ENCODE measurements around the gene NCBP1. TPM values are rescaled to one million over a fixed set of nuclear protein-coding genes. Genes with fewer than 3 reads are reported as not detected.
A peak's percentile ranks its signal among the peaks of the same experiment; 100 is the strongest.
"Not testable (repeated sequence)": the region's sequence is repeated elsewhere in the genome, so short reads cannot be mapped to it uniquely, and the experiment has no call there.

NCBP1 gene, protein sequence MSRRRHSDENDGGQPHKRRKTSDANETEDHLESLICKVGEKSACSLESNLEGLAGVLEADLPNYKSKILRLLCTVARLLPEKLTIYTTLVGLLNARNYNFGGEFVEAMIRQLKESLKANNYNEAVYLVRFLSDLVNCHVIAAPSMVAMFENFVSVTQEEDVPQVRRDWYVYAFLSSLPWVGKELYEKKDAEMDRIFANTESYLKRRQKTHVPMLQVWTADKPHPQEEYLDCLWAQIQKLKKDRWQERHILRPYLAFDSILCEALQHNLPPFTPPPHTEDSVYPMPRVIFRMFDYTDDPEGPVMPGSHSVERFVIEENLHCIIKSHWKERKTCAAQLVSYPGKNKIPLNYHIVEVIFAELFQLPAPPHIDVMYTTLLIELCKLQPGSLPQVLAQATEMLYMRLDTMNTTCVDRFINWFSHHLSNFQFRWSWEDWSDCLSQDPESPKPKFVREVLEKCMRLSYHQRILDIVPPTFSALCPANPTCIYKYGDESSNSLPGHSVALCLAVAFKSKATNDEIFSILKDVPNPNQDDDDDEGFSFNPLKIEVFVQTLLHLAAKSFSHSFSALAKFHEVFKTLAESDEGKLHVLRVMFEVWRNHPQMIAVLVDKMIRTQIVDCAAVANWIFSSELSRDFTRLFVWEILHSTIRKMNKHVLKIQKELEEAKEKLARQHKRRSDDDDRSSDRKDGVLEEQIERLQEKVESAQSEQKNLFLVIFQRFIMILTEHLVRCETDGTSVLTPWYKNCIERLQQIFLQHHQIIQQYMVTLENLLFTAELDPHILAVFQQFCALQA
- 10 to 100 TPM; 41.2 to 45.3 (median 44.3) TPM for polyA plus RNA-seq (ENCODE audit: insufficient read length in 4 of 4)

DNA sequence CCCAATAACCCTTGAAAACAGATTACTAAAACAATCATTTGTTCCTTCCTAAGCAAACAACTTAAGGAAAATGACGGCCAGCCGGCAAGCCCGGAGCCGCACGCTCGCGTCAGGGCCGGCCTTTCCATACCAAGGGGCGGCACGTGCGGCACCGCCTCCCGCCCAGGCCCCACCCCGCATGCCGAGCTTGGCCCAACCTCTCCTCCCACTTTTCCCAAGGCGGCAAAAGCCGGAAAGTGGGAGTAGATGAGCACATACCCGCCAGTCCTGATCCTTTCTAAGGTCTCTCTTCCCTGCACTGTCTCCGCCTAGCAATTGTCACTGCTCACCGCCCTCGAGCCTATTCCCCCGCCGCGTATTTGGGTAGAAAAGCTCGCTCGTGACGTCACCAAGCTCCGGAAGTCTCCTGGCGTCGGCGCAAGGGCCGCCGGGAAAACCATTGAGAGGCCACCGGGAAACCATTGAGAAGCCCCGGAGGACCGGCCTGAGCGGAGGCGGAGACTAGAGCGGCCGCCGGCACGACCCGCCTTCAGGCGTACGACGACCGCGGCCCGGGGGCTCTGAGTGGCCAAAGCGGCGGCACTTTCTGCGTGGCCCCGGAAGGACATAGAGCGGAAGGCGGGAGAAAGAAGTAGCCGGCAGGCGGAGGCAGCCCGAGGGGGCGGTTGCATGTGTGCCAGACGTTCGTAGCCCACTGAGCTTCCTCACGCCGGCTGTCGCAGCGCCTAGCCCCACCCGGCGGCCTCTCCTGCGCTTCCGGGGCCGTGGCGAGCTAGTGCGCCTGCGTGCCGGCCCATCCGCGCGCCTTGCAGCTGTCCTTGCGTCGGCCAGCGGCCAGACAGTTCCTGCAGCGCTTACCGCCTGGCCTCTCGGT is at the start of gene NCBP1, which contains the start of gene TSTD2:
TSS of gene NCBP1 (plus strand) at position 837 of the 874 bp plus-strand sequence. CDS start 61 bp downstream, outside the sequence.
TSS of gene TSTD2 (minus strand) at position 384 of the 874 bp plus-strand sequence. CDS start 5,806 bp downstream, outside the sequence.
- DNase-seq (ENCODE audit: low read depth in 4 of 4, low spot score in 3 of 4), result peak; percentile 96 to 97 (median 96)

DNA sequence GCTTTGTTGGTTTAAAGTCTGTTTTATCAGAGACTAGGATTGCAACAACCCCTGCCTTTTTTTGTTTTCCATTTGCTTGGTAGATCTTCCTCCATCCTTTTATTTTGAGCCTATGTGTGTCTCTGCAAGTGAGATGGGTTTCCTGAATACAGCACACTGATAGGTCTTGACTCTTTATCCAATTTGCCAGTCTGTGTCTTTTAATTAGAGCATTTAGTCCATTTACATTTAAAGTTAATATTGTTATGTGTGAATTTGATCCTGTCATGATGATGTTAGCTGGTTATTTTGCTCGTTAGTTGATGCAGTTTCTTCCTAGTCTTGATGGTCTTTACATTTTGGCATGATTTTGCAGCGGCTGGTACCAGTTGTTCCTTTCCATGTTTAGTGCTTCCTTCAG is 48.8 kb upstream of the NCBP1 start:
- DNase-seq (ENCODE audit: low read depth in 4 of 4, low spot score in 3 of 4), result not testable (repeated sequence)

DNA sequence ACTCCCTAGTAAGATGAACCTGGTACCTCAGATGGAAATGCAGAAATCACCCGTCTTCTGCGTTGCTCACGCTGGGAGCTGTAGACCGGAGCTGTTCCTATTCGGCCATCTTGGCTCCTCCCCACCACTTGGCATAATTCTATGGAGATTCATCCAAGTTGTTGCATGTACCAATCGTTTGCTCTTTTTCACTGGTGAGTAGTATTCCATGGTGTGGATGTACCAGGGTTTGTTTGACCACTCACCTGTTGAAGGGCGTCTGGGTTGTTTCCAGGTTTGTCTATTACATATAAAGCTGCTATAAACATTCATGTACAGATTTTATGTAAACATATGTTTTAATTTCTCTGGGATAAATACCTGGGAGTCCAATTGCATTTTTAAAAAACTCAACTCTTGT is 46.7 kb upstream of the NCBP1 start:
- not testable (repeated sequence) for DNase-seq (ENCODE audit: low read depth in 4 of 4, low spot score in 3 of 4)

DNA sequence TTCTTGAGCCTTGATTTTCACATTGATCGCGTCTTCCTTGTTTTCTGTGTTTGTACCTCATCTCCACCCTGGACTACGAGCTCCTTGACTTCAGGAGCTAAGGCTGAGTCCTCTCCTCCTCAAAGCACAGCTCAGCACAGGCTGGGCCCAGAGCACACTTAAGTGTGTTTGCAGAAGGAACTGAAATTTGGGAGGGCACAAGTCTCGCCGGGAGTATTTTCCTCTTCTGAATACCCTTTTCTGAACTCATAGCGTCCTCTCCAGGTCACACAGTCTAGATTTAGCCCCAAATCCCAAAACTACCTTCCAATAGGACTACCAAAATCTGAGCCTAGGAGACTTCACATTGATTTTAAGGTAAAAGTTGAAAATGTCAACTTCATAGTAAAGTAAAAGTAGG is 42.1 kb upstream of the NCBP1 start:
- DNase-seq (ENCODE audit: low read depth in 4 of 4, low spot score in 3 of 4), result no peak

DNA sequence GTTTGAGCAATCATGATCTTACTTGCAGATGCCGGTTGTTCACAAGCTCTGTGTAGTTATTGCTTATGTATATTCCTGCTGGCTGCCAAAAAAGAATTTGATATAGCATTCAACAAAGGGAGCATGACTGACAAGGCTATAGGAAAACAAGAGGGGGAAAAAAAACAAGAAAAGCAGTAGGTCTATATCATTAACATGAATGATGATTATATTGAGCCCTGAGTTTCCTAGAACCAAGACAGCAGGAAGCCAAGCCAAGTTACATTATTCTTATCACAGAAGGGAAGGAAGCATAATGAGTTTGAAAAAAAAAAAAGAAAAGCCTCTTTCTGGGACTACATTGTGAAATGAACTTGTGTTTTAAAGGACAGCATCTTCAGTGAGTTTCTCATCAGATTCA is 41.5 kb upstream of the NCBP1 start:
- DNase-seq (ENCODE audit: low read depth in 4 of 4, low spot score in 3 of 4), result no peak

DNA sequence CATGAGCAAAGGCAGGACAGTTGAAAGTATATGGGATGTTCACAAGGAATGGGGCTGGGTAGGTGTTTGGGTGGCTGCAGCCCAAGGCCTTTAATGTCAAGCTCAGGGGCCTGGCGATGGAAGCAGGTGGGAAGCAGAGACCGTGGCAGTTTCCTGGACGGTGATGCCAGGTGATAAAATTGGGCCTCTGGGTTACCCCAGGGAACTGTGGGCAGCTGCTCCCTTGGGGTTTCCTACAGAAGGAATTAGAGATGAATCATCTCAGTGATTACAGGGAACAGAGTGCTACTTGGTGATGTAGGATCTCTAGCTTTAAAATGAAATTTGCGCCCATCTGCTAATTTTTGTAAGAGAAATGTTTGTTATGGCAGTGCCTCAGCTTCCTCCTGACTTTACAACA is 39.7 kb upstream of the NCBP1 start:
- no peak for DNase-seq (ENCODE audit: low read depth in 4 of 4, low spot score in 3 of 4)

DNA sequence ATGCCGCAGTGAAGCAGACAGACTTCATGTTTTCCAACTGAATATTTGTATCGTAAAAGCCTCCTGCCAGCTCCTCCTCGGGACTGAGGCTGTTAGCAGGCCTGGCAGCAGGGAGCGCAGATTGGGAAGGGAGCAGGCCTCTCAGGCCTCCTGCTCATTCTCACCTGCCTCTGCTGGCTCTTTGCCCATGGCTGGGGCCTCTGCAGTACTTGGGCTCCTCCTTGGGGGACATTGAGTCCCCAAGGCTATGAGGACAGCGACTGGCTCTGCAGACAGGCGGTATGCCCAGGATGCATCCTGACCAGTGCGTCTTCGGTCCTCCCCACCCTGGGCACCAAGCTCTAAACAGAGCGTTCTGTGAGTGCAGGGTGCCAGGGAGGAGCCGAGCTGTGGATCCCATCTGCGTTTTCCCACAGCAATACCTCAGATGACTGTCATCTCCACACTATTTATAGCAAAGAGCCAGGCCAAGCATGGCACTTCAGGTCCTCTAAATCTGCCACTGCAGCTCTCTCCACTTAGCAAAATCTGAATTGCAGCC is 39.2 kb upstream of the NCBP1 start:
- DNase-seq (ENCODE audit: low read depth in 4 of 4, low spot score in 3 of 4), result no peak

DNA sequence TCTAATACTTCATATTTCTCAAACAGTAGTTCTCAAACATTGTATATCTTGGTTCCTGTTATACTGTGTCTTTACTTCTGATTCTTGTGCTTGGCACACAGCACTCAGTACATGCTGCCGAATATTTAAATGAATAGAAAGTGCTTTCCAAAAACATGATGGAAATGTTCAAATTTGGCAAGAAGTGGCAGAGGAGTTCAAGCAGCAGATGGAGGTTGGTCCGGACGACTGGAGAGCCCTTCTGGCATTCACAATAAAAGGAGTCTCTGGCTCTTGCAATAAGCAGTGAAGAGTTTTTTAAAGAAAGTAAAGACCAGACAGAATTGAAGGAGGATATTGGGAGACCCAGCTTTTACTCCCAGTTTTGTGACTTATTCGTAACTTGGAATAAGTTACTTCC is 36.7 kb upstream of the NCBP1 start:
- DNase-seq (ENCODE audit: low read depth in 4 of 4, low spot score in 3 of 4), result no peak

DNA sequence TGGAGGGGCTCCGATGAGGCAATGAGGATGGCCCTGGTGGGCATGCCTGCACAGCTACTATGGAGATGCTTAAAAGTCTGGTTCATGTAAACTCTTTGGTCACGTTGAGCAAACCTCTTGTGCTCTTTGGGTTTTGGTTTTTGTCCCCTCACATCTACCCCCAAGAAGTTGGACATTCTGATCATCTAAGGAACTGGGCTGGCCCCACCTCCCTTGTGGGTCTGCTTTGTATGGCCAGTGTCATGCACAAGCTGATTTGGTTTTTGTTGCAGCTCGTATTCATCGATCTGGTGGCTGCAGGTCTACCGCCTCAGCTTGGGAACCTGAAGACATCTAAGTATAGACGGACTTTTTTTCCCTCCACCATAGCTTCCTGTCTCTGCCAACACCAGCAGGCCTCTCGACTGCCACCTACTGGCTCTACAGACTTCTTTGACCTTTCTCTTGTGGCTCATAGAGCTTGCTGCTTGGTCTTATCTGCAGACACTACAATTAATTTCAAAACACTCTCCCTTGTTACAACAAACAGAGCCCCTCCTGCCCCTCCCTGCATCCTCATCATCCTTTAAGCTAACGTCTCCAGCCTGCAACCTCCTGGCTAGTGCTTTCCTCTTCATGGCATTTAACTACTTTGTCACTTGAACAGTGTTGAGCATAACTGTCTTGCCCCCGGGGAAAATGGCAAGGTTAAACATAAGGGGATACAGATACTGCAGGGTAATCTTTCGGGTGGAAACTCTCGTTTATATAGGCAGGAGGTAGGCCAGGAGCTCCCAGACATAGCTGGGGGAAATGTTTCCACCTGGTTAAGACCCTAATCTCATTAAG is 34.9 kb upstream of the NCBP1 start:
- DNase-seq (ENCODE audit: low read depth in 4 of 4, low spot score in 3 of 4), result peak; percentile 56 to 70 (median 60)

DNA sequence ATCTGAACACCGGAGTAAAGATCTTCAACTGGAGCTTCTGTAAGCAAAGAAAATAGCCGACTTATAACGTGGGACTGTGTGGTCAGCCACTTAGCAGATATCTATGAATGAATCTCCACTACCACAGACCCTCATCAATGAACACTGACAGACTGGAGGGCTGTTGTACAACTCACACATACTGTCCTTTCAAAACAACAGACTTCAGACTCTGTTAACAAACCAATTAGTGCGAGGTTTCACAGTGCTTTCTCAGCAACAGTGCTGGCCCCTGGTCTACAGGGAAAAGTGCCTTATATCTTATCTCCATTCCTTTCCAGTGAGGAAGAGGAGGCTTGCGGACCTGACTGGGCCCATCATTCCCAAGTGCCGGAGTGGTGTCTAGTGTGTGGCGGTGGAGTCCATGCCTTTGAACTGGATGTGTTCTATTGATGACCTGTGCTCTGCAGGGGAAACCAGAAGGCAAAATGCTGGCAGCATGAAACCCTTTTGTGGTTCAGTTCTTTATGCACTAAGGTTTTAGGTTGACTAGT is 34.2 kb upstream of the NCBP1 start:
- no peak for DNase-seq (ENCODE audit: low read depth in 4 of 4, low spot score in 3 of 4)

DNA sequence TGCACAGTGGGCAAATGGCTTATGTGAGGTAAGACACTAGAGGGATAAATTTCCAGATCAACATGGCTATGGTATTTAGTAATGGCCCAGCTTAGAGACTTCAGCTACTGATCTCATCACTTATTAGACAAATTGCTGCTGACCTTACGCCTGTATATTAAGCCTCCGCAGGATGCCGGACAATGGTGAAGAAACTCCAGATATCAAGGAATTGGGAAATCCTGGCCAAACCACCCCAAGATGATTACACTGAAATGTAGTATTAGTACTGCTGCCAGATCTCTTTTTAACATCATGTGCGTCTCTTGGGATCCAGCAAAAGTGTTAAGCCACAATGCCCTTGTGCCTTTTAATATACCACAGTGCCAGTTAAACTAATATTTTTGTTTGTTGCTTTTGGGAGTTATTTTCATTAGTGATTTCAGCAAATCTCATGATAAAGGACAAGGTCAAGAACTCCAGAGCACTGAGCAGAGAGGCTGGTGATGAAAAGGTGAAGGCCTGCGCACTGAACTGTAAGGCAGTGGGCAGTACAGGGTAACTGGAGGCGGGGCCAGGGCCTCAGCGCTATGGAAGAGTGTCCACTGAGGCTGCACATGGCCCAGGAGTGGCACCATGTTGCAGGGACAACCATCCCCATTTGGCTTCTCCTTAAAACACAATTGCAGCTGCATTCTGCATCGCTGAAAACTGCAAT is 32.9 kb upstream of the NCBP1 start:
- DNase-seq (ENCODE audit: low read depth in 4 of 4, low spot score in 3 of 4), result no peak

DNA sequence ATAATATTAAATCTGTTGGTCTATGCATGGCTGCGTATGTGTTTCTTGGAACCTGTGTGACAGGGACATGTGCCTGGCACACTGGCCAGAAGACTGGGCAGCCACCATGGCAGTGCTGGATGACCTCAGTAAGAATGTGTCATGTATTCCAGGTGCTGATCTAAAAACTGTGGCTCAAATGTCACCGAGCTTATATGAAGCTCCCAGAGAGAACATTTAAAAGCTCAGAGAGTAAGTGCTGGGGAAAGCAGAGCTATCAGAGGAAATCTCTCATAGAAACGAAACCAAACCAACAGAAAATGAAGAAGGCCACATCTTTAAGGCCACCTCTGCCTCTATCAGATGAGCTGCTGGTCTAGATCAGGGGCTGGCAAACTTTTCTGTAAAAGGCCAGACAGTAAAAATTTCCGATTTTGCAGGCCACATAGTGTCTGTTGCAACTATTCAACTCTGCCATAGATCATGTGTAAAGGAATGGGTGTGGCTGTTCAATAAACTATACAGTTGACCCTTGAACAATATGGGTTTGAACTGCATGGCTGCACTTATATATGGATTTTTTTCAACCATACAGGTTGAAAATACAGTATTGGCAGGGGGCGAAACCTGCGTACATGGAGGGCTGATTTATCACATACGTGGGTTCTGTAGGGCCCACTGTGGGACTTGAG is 32.3 kb upstream of the NCBP1 start:
- DNase-seq (ENCODE audit: low read depth in 4 of 4, low spot score in 3 of 4), result no peak

DNA sequence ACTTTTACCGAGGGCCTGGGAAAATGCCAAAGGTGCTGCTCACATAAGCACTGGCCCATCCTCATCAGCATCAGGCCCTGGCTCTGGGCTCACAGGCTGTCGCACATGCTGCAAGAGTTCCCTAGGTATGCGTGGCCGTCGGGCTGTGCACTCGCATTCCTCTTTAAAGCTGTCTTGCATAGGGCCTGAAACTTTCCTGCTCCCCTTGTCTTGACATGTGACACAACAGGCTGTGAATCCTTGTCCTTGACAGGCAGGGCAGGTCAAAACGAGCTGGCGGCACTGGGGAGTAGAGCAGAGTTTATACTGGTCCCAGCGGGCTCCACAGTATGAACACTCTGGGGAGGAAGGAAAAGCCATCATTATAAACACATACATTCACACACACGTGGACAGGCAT is 31.2 kb upstream of the NCBP1 start:
- no peak for DNase-seq (ENCODE audit: low read depth in 4 of 4, low spot score in 3 of 4)

DNA sequence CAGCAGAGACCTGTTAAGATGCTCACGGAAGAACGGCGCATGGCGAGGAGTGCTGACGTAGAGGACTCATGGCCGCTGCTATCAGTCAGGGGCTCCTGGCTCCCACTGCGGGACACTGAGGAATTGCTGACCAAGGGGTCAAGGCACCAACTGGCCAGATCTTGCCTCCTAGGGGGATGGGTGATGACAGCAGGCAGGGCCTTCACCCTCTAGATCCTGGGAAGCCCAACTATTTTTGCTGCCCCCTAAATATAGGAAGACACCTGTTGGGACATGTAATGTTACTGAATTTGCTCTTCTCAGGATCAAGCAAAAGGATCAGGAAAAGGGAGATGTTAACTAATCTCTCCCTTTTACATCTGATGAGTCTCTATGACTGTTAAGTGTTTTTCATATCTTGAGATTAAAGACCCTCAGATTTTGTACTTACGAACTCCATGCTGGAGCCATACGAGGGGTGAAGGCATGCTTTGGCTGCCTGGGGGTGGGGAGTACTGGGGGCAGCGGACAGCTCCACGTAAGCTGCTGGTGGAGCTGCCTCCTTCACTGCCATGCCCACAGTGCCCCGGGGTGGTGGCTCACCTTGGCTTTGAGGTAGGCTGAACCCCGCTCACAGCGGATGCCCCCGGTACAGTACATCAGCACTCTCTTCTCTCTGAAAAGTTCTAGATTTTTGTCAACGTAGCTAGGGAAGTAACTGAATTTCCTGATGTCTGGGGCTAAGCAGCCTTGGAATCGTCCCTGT is 28.5 kb upstream of the NCBP1 start:
- DNase-seq (ENCODE audit: low read depth in 4 of 4, low spot score in 3 of 4), result no peak

DNA sequence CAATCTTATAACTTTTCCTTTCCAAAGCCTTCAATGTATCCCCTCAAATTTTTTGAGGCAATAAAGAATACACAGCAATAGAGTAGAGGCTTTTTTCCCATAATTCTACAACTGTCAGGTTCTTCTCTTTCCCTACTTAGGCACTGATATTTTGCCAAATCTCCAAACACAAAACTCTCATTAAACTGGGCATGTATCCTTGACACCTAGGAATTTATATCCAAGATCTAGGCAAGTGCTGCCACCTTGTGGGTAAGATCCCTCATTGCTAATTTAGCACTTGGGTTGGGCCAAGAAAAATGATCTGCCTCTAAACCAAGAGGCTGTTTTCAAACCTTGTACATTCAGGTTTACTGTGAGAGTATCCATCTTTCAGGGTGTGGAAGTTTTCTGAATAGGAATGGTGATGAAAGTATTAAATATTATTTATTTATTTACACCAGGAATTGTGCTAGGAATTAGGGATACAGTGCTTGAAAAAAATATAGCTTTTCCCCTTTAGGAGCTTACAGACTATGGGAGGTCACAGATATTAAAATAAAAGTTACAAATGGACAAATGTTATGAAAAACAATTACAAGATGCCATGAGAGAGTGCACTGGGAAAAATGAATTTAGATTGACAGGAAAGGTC is 18.1 kb upstream of the NCBP1 start:
- DNase-seq (ENCODE audit: low read depth in 4 of 4, low spot score in 3 of 4), result peak in 2 of 4 donors; percentile 40 to 45

DNA sequence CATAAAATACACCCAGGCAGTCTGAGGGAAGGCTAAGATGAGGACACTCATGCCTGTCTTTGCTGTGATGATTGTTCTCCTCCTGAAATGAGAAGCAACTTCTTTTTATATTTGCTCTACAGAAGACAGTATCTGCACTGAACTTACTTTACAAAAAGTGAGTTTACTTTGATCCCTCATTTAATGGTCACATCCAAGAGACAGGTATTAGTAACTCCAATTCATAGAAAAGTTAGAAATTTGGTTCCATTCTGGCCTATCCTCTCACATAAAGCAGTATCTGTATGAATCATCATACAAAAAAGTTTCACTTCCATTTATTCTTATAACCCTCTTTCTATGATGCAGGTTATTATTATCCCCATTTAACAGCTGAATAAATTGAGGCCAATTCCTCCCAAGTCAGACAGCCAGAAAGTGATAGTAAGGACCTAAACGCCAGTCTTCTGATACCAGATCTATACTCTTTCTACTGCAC is 15.6 kb upstream of the NCBP1 start:
- DNase-seq (ENCODE audit: low read depth in 4 of 4, low spot score in 3 of 4), result no peak

DNA sequence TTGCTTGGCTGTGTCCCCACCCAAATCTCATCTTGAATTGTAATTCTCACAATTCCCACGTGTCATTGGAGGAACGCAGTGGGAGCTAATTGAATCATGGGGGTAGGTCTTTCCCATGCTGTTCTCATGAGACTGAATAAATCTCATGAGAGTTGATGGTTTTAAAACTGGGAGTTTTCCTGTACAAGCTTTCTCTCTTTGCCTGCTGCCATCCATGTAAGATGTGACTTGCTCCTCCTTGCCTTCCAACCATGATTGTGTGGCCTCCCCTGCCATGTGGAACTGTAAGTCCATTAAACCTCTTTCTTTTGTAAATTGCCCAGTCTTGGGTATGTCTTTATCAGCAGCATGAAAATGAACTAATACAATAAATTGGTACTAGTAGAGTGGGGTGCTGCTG is 13.6 kb upstream of the NCBP1 start:
- DNase-seq (ENCODE audit: low read depth in 4 of 4, low spot score in 3 of 4), result not testable (repeated sequence)
